Measurements from ENCODE around the gene MAPK7.

The MAPK7 gene

DNA sequence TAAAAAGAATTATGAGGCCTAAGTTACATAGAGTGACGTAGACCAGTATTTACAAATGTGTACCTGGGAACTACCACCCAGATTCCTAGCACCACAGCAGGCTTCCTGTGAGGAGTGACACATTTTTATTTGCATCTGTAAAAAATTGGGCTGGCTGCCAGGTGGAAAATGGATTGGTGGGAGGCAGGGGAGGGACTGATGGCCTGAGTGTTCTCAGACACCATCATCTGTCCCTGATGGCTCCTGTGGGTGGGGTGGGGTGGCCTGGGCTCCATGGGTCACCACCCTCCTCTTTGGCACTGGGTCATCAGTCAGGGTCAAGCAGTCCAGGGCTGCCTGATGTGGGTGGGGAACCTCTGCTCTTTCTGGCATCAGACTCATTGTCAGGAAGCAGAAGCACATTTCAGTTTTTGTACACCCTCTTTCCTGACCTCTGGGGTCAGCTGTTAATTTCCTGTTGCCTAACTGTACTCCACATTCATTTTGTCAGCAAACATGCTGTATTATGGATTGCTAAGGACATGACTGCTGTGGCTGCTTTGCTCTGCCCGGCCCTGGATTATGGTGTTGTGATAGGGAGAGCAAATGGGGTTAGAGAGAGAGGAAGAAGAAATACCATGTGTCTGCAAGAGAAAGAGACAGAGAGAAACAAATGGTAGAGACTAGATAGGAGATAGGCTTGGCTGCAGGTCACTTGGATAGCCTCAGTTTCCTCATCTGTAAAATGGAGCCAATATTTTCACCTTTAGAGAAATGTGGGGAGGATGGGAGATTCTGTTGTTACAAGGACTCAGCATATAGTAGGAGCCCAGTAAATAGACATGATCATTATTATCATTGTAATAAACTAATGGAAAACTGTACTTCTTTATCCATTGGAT lies 20.2 kb downstream of the MAPK7 start:
- no peak for DNase-seq (ENCODE audit: low read depth in 2 of 2)

GRCh38 chr17:19399750-19400450 lies 21.6 kb downstream of the MAPK7 start:
- DNase-seq (ENCODE audit: low read depth in 2 of 2), result no peak

DNA sequence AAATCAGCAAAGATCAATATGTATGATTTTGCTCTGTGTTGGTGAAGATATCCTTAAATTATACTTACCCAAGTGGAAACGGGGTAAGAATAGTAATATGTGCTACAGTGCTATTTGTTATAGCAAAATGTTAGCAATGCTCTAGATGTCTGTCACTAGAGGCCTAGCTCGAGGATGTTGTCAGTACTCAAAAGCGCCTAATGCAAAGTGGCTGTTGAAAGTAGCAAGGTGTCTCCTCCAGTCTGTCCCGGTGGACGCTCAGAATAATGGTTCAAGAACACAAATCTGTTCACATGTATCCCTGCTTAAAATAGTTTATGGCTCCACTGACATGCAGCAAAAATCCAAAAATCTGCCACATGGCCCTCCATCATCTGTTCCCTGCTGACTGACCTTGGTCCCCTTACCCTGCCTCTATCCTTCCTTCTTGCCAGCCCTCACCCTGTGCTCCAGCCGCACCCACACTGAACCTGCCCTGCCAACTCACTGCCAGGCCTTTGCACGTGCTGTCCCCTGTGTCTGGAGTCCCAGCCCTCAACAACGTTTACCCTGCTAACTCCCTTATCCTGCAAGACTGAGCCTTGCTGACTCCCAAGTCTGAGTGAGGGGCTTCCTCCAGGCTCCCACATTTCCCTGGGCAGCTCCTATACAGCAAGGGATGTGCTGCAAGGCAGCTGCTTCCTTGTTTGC lies 23.2 kb downstream of the MAPK7 start:
- DNase-seq (ENCODE audit: low read depth in 2 of 2), result no peak

- no peak for DNase-seq (ENCODE audit: low read depth in 2 of 2)
These were observed 23.9 kb downstream of the MAPK7 start for GRCh38 chr17:19402171-19402570.

GRCh38 chr17:19403021-19403420 lies 24.7 kb downstream of the MAPK7 start:
- DNase-seq (ENCODE audit: low read depth in 2 of 2), result no peak

- DNase-seq (ENCODE audit: low read depth in 2 of 2), result no peak
These were observed 26.0 kb downstream of the MAPK7 start for GRCh38 chr17:19404264-19404663.

DNA sequence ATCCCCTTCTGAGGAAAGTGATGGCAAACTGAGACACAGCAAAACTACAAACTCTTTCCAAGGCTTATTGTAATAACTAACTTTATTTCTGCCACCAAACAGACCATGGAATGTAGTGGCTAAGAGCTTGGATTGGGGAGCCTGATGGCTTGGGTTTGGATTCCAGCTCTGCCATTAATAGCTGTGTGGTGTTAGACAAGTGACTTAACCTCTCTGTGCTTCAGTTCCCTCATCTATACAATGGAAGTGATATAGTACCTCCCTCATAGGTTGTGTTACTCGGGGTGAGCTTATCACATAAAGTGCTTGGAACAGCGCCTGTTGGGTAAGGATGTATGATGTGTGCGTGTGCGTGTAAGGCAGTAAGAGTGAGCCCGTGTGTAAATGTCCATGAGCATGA lies 26.8 kb downstream of the MAPK7 start:
- DNase-seq (ENCODE audit: low read depth in 2 of 2), result no peak

DNA sequence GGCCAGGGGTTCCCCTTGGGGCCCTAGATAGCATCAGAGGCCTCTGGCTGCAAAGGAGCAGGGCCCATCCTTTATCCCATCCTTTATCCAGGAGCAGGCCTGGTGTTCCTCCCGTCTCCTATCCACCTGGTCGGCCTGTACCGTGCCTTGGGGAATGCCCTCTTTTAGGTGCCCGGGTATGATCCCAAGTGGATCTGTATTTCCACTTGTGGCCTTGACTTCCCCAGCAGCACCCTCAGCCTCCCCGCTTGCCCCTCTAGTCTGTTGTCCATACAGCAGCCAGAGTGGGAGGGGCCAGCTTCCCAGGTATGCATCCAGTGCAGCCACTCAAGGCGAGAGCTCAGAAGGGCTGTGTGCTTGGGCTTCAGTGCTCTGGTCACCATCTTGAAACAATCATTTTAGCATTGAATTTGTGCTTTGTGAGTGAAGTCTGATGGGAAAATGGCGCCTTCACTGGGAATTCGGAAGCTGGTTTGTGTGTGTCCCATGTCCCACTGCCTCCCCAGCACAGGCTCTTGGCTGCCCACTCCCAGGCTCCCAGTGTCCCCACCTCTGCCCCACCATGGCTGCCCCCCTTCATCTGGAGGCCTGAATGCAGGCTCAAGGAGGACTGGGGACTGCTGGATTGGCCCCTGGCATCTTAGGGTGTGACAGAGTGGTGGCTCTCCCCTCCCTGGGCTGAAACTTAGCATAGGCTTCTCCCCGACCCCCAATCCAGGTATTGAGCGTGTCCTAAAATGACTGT lies 29.5 kb downstream of the MAPK7 start:
- no peak for DNase-seq (ENCODE audit: low read depth in 2 of 2)

GRCh38 chr17:19408346-19408710 lies 30.0 kb downstream of the MAPK7 start:
- no peak for DNase-seq (ENCODE audit: low read depth in 2 of 2)

GRCh38 chr17:19409066-19409465 lies 30.8 kb downstream of the MAPK7 start:
- DNase-seq (ENCODE audit: low read depth in 2 of 2), result no peak

DNA sequence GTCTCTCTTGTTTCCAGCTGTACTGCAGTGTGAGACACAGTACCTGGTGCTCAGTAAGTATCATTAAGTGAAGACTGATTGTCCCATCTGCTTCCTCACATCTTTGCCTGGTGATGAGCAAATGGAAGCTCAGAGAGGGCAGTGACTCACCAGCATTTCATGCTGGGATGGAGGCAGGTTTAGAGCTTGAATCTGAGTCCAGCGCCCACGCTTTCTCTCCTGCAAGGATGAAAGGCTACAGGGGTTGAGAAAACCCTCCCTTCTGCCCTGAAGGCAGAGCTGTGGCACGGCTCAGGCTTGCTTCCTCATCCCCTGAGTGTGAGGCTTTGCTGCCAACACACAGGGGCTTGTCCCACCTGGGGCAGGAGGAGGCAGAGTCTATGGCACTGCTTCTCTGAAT lies 31.2 kb downstream of the MAPK7 start:
- DNase-seq (ENCODE audit: low read depth in 2 of 2), result no peak

- DNase-seq (ENCODE audit: low read depth in 2 of 2), result no peak
These were observed 31.8 kb downstream of the MAPK7 start for GRCh38 chr17:19410091-19410490.

DNA sequence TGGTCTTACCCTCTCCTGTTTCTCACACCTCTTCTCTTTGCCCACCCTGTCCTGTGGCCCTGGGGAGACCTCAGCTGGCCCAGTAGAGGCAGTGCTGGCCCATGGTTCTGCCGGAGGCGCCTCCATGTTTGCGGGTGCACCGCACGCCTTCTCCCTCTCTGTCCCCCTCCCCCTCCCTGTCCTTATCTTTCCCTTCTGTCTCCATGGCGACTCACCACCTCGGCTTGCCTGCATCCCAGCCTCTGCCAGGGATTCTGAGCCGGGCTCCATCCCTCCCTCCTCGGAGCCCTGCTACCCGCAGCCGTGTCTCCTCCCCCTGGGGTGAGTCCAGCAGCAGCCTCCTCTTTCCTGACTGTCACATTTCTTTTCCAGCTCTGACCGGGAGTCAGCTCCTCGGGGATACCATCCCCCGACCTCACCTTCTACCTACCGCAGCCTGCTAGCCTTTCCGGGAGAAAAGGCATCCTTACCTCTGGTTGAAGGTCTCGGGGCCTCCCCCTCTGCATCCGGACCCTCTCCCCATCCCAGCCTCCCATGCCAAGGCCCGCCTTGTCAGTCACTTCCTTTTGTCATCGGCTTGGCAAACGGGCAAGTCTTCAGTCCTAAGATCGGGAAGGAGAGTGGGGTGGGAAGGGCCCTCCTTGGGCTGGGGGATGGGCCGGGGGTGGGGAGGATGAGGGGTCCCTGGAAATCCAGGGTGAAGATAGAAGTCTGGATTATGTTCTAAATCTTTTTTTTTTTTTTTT lies 32.8 kb downstream of the MAPK7 start, which contains the start of gene RNF112:
RNF112 (plus strand) TSS at position 358 of the 746 bp plus-strand sequence; CDS start at position 535, 177 bp downstream.
- DNase-seq (ENCODE audit: low read depth in 2 of 2), result no peak

DNA sequence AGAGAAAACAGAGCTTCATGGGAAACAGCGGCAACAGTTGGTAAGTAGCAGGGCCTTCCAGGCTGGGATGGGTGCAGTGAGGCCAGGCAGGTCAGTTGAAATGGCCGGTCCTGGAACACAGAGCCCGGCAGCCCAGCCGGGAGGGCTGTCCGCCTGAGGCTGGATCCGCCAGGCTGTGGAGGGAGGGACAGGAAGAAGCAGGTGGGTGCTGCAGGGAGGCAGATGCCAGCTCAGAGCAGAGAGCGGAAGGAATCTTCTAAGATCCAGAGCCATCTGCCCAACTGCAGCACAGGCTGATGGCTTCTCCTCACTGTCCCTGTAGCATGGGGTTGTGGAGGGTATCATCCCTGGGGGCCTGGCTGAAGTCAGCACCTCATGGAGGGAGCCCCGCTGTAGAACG lies 33.3 kb downstream of the MAPK7 start:
- no peak for DNase-seq (ENCODE audit: low read depth in 2 of 2)

DNA sequence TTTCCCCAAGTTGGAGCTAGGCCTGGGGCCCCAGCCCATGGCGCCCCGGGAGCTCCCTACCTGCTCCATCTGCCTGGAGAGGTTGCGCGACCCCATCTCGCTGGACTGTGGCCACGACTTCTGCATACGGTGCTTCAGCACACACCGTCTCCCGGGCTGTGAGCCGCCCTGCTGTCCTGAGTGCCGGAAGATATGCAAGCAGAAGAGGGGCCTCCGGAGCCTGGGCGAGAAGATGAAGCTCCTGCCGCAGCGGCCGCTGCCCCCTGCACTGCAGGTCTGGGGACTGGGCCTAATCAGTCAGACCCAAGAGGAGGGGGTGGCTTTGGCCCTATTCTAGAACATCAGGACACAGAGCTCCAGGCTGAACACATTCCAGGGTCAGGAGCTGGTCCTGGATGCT lies 34.2 kb downstream of the MAPK7 start:
- no peak for DNase-seq (ENCODE audit: low read depth in 2 of 2)

- DNase-seq (ENCODE audit: low read depth in 2 of 2), result no peak
These were observed 34.7 kb downstream of the MAPK7 start for GRCh38 chr17:19412984-19413383.

GRCh38 chr17:19413761-19414160 lies 35.5 kb downstream of the MAPK7 start:
- DNase-seq (ENCODE audit: low read depth in 2 of 2), result no peak

- no peak for DNase-seq (ENCODE audit: low read depth in 2 of 2)
These were observed 36.3 kb downstream of the MAPK7 start for GRCh38 chr17:19414396-19415280.

GRCh38 chr17:19415311-19415710 lies 37.0 kb downstream of the MAPK7 start:
- DNase-seq (ENCODE audit: low read depth in 2 of 2), result no peak
